Coronary artery (tissue), 2 donors: ENCODE measurements around the gene GRK6.
A peak's percentile ranks its signal among the peaks of the same experiment; 100 is the strongest.

Experiments
- DNase-seq: peaks from one replicate; pipeline ENCODE4 v3.0.0-alpha.2; 2017; ENCODE audit warnings: low spot score
- H3K27ac ChIP-seq, 2 donors: fragments of 200-600 bp; sonication (generic); one replicate each; pipeline ENCODE4 v1.5.1; 2016 to 2019
- H3K4me3 ChIP-seq: fragments of 200-600 bp; sonication (generic); 2 replicates; pipeline ENCODE4 v1.5.1; 2016; ENCODE audit warnings: mild to moderate bottlenecking, moderate library complexity
- CTCF ChIP-seq: fragments of 200-600 bp; sonication (generic); IDR thresholded peaks from one replicate; pipeline ENCODE4 v1.5.1; 2019; ENCODE audit warnings: antibody characterized with exemption

Gene GRK6

GRCh38 chr5:177390363-177391300 is 35.8 kb upstream of the GRK6 start:
- Histone ChIP-seq H3K27ac (no peak overlapping the region), H3K4me3 (no peak overlapping the region)
- peak; percentile 98 for TF ChIP-seq CTCF
- DNase-seq = no peak

- TF ChIP-seq CTCF = no peak
- H3K4me3 ChIP-seq = no peak overlapping the region
- H3K27ac ChIP-seq = no peak overlapping the region
- no peak for DNase-seq
These were observed 33.7 kb upstream of the GRK6 start for GRCh38 chr5:177392765-177393164.

GRCh38 chr5:177393206-177393765 is 33.2 kb upstream of the GRK6 start:
- Histone ChIP-seq H3K4me3 (no peak overlapping the region), H3K27ac (no peak overlapping the region)
- no peak for TF ChIP-seq CTCF
- DNase-seq = no peak

GRCh38 chr5:177393990-177394389 is 32.5 kb upstream of the GRK6 start:
- Histone ChIP-seq H3K27ac (no peak overlapping the region), H3K4me3 (no peak overlapping the region)
- TF ChIP-seq CTCF = no peak
- DNase-seq = no peak

GRCh38 chr5:177396078-177396477 is 30.4 kb upstream of the GRK6 start:
- no peak overlapping the region for H3K4me3 ChIP-seq
- H3K27ac ChIP-seq = no peak overlapping the region
- no peak for DNase-seq
- no peak for TF ChIP-seq CTCF

- Histone ChIP-seq H3K4me3 (no peak overlapping the region), H3K27ac (no peak overlapping the region)
- DNase-seq = no peak
- no peak for TF ChIP-seq CTCF
These were observed 29.7 kb upstream of the GRK6 start for GRCh38 chr5:177396807-177397206.
